ENCODE results near the gene CAMP.

GRCh38 chr3:48236531-48236930, 13.2 kb downstream of the CAMP start:
- TF ChIP-seq CTCF (IDR thresholded peaks at IDR 0.05) (no peak), EZH2 (IDR thresholded peaks at IDR 0.05) (no peak), EZH2phosphoT487 (IDR thresholded peaks at IDR 0.05) (no peak)
